DOHH2 (cell line): ENCODE measurements around the gene RAB27B.

Experiments
- EZH2phosphoT487 ChIP-seq: fragments of 200-600 bp; sonication (generic); IDR thresholded peaks from 2 replicates; pipeline ENCODE4 v1.6.1; 2017; ENCODE audit warnings: borderline replicate concordance, mild to moderate bottlenecking, antibody characterized with exemption, low read length, moderate library complexity, mixed read lengths
- TF ChIP-seq, protein P1 (sequence below): fragments of 200-600 bp; sonication (generic); IDR thresholded peaks from one replicate; pipeline ENCODE4 v1.5.1; 2014; ENCODE audit warnings: antibody characterized with exemption, mild to moderate bottlenecking, low read depth, low read length; ENCODE audit not compliant: poor library complexity, severe bottlenecking

DNA sequence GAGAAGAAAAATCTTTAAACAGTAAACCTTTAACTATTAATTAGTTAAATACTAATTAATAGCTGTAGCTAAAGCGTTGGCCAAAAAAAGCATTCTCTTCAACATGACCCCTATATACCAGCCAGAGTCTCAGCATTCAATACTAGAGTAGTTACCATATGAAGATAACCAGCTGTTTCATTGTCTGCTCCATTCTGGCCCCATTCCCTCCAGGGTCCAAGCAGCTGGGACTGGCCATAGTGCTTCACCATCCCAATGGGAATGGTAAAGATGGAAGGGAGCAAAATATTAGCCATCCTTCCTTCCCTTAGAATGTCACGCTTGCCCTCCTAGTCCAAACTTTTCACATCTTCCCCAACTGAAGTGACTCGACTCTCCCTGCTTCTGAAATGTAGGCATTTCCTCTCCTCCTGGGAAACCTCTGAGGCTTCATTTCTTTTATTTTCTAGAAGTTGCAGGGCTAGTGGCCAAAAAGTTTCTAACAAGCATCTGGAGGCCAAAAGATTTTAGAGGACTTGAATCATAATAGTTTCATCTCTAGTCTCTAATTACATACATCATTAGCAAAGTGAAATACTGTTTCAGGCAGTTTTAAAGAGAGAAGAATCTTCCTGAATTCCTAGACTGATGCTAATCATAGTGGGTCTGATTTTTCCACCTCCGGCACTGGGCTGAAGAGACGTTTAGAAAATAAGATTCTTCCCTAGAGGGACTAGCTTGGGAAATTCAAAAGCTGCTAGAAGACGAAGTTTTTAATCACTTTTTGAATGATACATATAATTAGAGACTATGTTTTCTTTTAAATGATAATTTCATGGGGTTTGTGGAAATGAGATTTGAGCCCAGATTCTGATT is 78.3 kb downstream of the RAB27B start:
- TF ChIP-seq, protein P1, sequence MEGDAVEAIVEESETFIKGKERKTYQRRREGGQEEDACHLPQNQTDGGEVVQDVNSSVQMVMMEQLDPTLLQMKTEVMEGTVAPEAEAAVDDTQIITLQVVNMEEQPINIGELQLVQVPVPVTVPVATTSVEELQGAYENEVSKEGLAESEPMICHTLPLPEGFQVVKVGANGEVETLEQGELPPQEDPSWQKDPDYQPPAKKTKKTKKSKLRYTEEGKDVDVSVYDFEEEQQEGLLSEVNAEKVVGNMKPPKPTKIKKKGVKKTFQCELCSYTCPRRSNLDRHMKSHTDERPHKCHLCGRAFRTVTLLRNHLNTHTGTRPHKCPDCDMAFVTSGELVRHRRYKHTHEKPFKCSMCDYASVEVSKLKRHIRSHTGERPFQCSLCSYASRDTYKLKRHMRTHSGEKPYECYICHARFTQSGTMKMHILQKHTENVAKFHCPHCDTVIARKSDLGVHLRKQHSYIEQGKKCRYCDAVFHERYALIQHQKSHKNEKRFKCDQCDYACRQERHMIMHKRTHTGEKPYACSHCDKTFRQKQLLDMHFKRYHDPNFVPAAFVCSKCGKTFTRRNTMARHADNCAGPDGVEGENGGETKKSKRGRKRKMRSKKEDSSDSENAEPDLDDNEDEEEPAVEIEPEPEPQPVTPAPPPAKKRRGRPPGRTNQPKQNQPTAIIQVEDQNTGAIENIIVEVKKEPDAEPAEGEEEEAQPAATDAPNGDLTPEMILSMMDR, result no peak
- no peak for TF ChIP-seq EZH2phosphoT487
